ENCODE data around the gene MOXD1. TPM values are rescaled to one million over a fixed set of nuclear protein-coding genes. Genes with fewer than 3 reads are reported as not detected.
A peak's percentile ranks its signal among the peaks of the same experiment; 100 is the strongest.

The MOXD1 gene
- total and polyA plus RNA-seq, 2 experiments from 2014 or later = 9.0 to 16.8 TPM

GRCh38 chr6:132348231-132348630, 53.0 kb downstream of the MOXD1 start:
- Histone ChIP-seq H4K20me1 (ENCODE audit: insufficient read depth, poor library complexity, severe bottlenecking) (no peaks in the 10 kb centered on the region), H3K79me2 (no peaks in the 10 kb centered on the region), H3K9me2 (replicated peaks; ENCODE audit: insufficient read depth) (no peaks in the 10 kb centered on the region), H3K4me3 (no peak overlapping the region), H3K36me3 (replicated peaks; ENCODE audit: insufficient read depth, low read depth) (no peaks in the 10 kb centered on the region), H3K4me2 (no peak overlapping the region), H3K27me3 (no peaks in the 10 kb centered on the region), H3K27ac (no peak overlapping the region), H3K4me1 (ENCODE audit: insufficient read depth) (no peaks in the 10 kb centered on the region), H3K9me3 (ENCODE audit: low read depth) (no peaks in the 10 kb centered on the region), H2AFZ (no peak overlapping the region)
- 78% methylated on average over 1 of the region's 1 CpG for WGBS (ENCODE audit: low lambda C conversion rate, missing lambda C conversion rate)
- DNase-seq (ENCODE audit: low spot score) = no peak
- no peak for TF ChIP-seq EZH2phosphoT487 (IDR thresholded peaks at IDR 0.05; ENCODE audit: low read depth, severe bottlenecking, unreplicated experiment)
- TF ChIP-seq EZH2 (IDR thresholded peaks at IDR 0.05; ENCODE audit: borderline replicate concordance) = no peak
- TF ChIP-seq, protein P1, sequence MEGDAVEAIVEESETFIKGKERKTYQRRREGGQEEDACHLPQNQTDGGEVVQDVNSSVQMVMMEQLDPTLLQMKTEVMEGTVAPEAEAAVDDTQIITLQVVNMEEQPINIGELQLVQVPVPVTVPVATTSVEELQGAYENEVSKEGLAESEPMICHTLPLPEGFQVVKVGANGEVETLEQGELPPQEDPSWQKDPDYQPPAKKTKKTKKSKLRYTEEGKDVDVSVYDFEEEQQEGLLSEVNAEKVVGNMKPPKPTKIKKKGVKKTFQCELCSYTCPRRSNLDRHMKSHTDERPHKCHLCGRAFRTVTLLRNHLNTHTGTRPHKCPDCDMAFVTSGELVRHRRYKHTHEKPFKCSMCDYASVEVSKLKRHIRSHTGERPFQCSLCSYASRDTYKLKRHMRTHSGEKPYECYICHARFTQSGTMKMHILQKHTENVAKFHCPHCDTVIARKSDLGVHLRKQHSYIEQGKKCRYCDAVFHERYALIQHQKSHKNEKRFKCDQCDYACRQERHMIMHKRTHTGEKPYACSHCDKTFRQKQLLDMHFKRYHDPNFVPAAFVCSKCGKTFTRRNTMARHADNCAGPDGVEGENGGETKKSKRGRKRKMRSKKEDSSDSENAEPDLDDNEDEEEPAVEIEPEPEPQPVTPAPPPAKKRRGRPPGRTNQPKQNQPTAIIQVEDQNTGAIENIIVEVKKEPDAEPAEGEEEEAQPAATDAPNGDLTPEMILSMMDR (IDR thresholded peaks at IDR 0.05; ENCODE audit: poor library complexity) = no peak

GRCh38 chr6:132344811-132345210, 56.5 kb downstream of the MOXD1 start:
- Histone ChIP-seq H4K20me1 (ENCODE audit: insufficient read depth, poor library complexity, severe bottlenecking) (no peaks in the 10 kb centered on the region), H2AFZ (no peak overlapping the region), H3K4me2 (no peak overlapping the region), H3K4me1 (ENCODE audit: insufficient read depth) (no peaks in the 10 kb centered on the region), H3K27me3 (no peaks in the 10 kb centered on the region), H3K4me3 (no peak overlapping the region), H3K79me2 (no peaks in the 10 kb centered on the region), H3K9me2 (replicated peaks; ENCODE audit: insufficient read depth) (no peaks in the 10 kb centered on the region), H3K9me3 (ENCODE audit: low read depth) (no peaks in the 10 kb centered on the region), H3K36me3 (replicated peaks; ENCODE audit: insufficient read depth, low read depth) (no peaks in the 10 kb centered on the region), H3K27ac (no peak overlapping the region)
- DNase-seq (ENCODE audit: low spot score) = no peak
- WGBS (ENCODE audit: low lambda C conversion rate, missing lambda C conversion rate) = 71% methylated on average over 5 of the region's 5 CpGs
- no peak for TF ChIP-seq EZH2phosphoT487 (IDR thresholded peaks at IDR 0.05; ENCODE audit: low read depth, severe bottlenecking, unreplicated experiment)
- TF ChIP-seq EZH2 (IDR thresholded peaks at IDR 0.05; ENCODE audit: borderline replicate concordance) = no peak
- TF ChIP-seq, protein P1 (IDR thresholded peaks at IDR 0.05; ENCODE audit: poor library complexity) = no peak

DNA sequence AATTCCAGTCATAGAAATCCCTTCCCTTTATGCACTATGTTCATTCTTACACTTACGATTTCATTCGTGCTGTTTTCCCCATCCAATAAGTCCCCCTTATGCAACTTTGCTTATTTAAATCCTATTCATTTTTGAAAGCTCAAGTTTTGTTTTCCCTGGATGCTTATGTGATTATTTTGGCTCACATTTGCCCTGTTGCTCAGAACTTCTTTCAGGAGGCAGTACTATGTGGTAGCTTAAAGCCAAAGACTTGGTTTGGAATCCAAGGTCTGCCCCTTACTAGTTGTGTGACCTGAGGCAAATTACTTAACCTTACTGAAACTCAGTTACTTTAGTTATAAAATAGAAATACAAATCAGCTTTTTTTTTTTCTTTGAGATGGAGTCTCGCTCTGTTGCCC, 59.6 kb downstream of the MOXD1 start:
- Histone ChIP-seq H3K9me3 (ENCODE audit: low read depth) (no peaks in the 10 kb centered on the region), H3K36me3 (replicated peaks; ENCODE audit: insufficient read depth, low read depth) (no peaks in the 10 kb centered on the region), H4K20me1 (ENCODE audit: insufficient read depth, poor library complexity, severe bottlenecking) (no peaks in the 10 kb centered on the region), H2AFZ (no peak overlapping the region), H3K4me1 (ENCODE audit: insufficient read depth) (no peaks in the 10 kb centered on the region), H3K79me2 (no peaks in the 10 kb centered on the region), H3K27me3 (no peaks in the 10 kb centered on the region), H3K9me2 (replicated peaks; ENCODE audit: insufficient read depth) (no peaks in the 10 kb centered on the region), H3K4me3 (no peak overlapping the region), H3K27ac (no peak overlapping the region), H3K4me2 (no peak overlapping the region)
- WGBS (ENCODE audit: low lambda C conversion rate, missing lambda C conversion rate) = 94% methylated on average over 3 of the region's 3 CpGs
- no peak for DNase-seq (ENCODE audit: low spot score)
- TF ChIP-seq, protein P1 (IDR thresholded peaks at IDR 0.05; ENCODE audit: poor library complexity) = no peak
- TF ChIP-seq EZH2phosphoT487 (IDR thresholded peaks at IDR 0.05; ENCODE audit: low read depth, severe bottlenecking, unreplicated experiment) = no peak

DNA sequence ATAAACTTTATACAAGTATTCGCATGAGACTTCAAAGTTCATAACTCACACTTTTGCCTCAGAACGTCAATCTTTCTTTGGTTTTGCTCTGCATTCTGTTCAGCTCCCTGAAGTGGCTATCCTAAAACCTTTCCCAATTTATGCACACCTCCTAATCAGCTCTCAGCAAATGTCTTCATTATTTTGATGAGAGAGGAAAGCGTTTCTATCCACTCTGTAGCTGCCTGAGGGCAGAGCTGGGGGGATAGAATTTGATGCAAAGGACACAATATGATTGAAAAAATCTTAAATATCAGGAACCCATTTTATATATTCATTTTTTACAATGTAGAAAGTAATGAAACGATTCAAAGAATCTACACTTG, 66.8 kb downstream of the MOXD1 start:
- Histone ChIP-seq H3K9me3 (ENCODE audit: low read depth) (no peaks in the 10 kb centered on the region), H3K4me3 (no peak overlapping the region), H3K4me1 (ENCODE audit: insufficient read depth) (no peaks in the 10 kb centered on the region), H3K27me3 (no peaks in the 10 kb centered on the region), H4K20me1 (ENCODE audit: insufficient read depth, poor library complexity, severe bottlenecking) (no peaks in the 10 kb centered on the region), H3K9me2 (replicated peaks; ENCODE audit: insufficient read depth) (no peaks in the 10 kb centered on the region), H3K79me2 (no peaks in the 10 kb centered on the region), H2AFZ (no peak overlapping the region), H3K36me3 (replicated peaks; ENCODE audit: insufficient read depth, low read depth) (no peaks in the 10 kb centered on the region), H3K4me2 (peak overlapping the region; percentile 44), H3K27ac (peak overlapping the region; percentile 35)
- DNase-seq (ENCODE audit: low spot score) = no peak
- WGBS (ENCODE audit: low lambda C conversion rate, missing lambda C conversion rate) = 37% methylated on average over 4 of the region's 4 CpGs
- TF ChIP-seq EZH2phosphoT487 (IDR thresholded peaks at IDR 0.05; ENCODE audit: low read depth, severe bottlenecking, unreplicated experiment) (no peak), EZH2 (IDR thresholded peaks at IDR 0.05; ENCODE audit: borderline replicate concordance) (no peak)
- TF ChIP-seq, protein P1 (IDR thresholded peaks at IDR 0.05; ENCODE audit: poor library complexity) = no peak

Data from hepatocyte (in vitro differentiated cells).